ENCODE measurements around the gene ZNF429. TPM values are rescaled to one million over a fixed set of nuclear protein-coding genes. Genes with fewer than 3 reads are reported as not detected.
"Not testable (repeated sequence)": the region's sequence is repeated elsewhere in the genome, so short reads cannot be mapped to it uniquely, and the experiment has no call there.

ZNF429 gene
- total RNA-seq, 2 experiments from 2014 or later, result 11.8 to 14.7 TPM

GRCh38 chr19:21513651-21514050 lies 8.2 kb downstream of the ZNF429 start:
- H3K27ac Mint-ChIP-seq, result peak overlapping the region; percentile 46
- H3K36me3 Mint-ChIP-seq (ENCODE audit: low read depth), result peaks cover 58% of the 10 kb centered on the region
- DNase-seq, result no peak
- peaks cover 27% of the 10 kb centered on the region for H3K9me3 Mint-ChIP-seq
- ATAC-seq, result no peak
- intact Hi-C loops (cut with micrococcal nuclease), result no loop called here
- H3K4me1 Mint-ChIP-seq (ENCODE audit: low read depth), result peaks cover 30% of the 10 kb centered on the region
- POLR2A ChIA-PET, result no interaction called here
- no peak overlapping the region for H3K4me3 Mint-ChIP-seq
- CTCF ChIA-PET, result no interaction called here
- H3K27me3 Mint-ChIP-seq, result no peaks in the 10 kb centered on the region
- TF ChIP-seq CTCF (IDR thresholded peaks at IDR 0.05), result no peak

- intact Hi-C loops (cut with micrococcal nuclease), result no loop called here
- POLR2A ChIA-PET, result no interaction called here
- H3K4me1 Mint-ChIP-seq (ENCODE audit: low read depth), result peaks cover 25% of the 10 kb centered on the region
Observed at GRCh38 chr19:21519488-21519887, 14.1 kb downstream of the ZNF429 start.

GRCh38 chr19:21532904-21533303 lies 27.5 kb downstream of the ZNF429 start:
- H3K4me3 Mint-ChIP-seq, result no peak overlapping the region
- intact Hi-C loops (cut with micrococcal nuclease), result no loop called here
- ATAC-seq, result no peak
- H3K27me3 Mint-ChIP-seq, result no peaks in the 10 kb centered on the region
- POLR2A ChIA-PET, result interaction anchor here (0.6 to 1.0 kb wide), 2 partner anchors 10 to 37 kb away, joined by 3 read pairs; no protein-coding TSS in a partner anchor
- CTCF ChIA-PET, result no interaction called here
- no peak overlapping the region for H3K27ac Mint-ChIP-seq
- H3K36me3 Mint-ChIP-seq (ENCODE audit: low read depth), result peaks cover 83% of the 10 kb centered on the region
- no peak for DNase-seq
- H3K4me1 Mint-ChIP-seq (ENCODE audit: low read depth), result no peaks in the 10 kb centered on the region
- TF ChIP-seq CTCF (IDR thresholded peaks at IDR 0.05), result no peak
- peaks cover 32% of the 10 kb centered on the region for H3K9me3 Mint-ChIP-seq

More at GRCh38 chr19:21519488-21519887, 14.1 kb downstream of the ZNF429 start:
- TF ChIP-seq CTCF (IDR thresholded peaks at IDR 0.05), result no peak
- Mint-ChIP-seq H3K27ac (no peak overlapping the region), H3K27me3 (no peaks in the 10 kb centered on the region), H3K9me3 (peaks cover 37% of the 10 kb centered on the region), H3K4me3 (no peak overlapping the region), H3K36me3 (ENCODE audit: low read depth) (peaks cover 74% of the 10 kb centered on the region)
- CTCF ChIA-PET, result no interaction called here
- ATAC-seq (no peak), DNase-seq (no peak)

- H3K27me3 Mint-ChIP-seq; H3K27ac Mint-ChIP-seq; ATAC-seq; intact Hi-C loops (cut with micrococcal nuclease); CTCF ChIA-PET; H3K4me3 Mint-ChIP-seq; POLR2A ChIA-PET; DNase-seq; H3K4me1 Mint-ChIP-seq (ENCODE audit: low read depth): not testable (repeated sequence)
- H3K36me3 Mint-ChIP-seq (ENCODE audit: low read depth), result peaks cover 66% of the 10 kb centered on the region
- H3K9me3 Mint-ChIP-seq, result peaks cover 37% of the 10 kb centered on the region
Observed at GRCh38 chr19:21536741-21537290, 31.4 kb downstream of the ZNF429 start.

- intact Hi-C loops (cut with micrococcal nuclease), result no loop called here
- DNase-seq (no peak), ATAC-seq (no peak)
- ChIA-PET POLR2A (no interaction called here), CTCF (no interaction called here)
- Mint-ChIP-seq H3K27ac (no peak overlapping the region), H3K36me3 (ENCODE audit: low read depth) (peaks cover 75% of the 10 kb centered on the region), H3K4me1 (ENCODE audit: low read depth) (peaks cover 4% of the 10 kb centered on the region), H3K27me3 (no peaks in the 10 kb centered on the region), H3K9me3 (peaks cover 10% of the 10 kb centered on the region), H3K4me3 (no peak overlapping the region)
- no peak for TF ChIP-seq CTCF (IDR thresholded peaks at IDR 0.05)
Observed at GRCh38 chr19:21559444-21559843, 54.0 kb downstream of the ZNF429 start.

All from activated CD8-positive, alpha-beta T cell treated with anti-CD3 and anti-CD28 coated beads for 36 hours (primary cell).